HG02970 (cell line): Measurements from ENCODE around the gene TRIM8.

ENCODE experiments used
- ATAC-seq: cut with Tn5 transposase; IDR thresholded peaks from one replicate; pipeline ENCODE4 v1.9.1; 2021; ENCODE audit warnings: mild to moderate bottlenecking, moderate library complexity, moderate number of reproducible peaks; ENCODE audit not compliant: unreplicated experiment, low FRiP score

TRIM8 gene

DNA sequence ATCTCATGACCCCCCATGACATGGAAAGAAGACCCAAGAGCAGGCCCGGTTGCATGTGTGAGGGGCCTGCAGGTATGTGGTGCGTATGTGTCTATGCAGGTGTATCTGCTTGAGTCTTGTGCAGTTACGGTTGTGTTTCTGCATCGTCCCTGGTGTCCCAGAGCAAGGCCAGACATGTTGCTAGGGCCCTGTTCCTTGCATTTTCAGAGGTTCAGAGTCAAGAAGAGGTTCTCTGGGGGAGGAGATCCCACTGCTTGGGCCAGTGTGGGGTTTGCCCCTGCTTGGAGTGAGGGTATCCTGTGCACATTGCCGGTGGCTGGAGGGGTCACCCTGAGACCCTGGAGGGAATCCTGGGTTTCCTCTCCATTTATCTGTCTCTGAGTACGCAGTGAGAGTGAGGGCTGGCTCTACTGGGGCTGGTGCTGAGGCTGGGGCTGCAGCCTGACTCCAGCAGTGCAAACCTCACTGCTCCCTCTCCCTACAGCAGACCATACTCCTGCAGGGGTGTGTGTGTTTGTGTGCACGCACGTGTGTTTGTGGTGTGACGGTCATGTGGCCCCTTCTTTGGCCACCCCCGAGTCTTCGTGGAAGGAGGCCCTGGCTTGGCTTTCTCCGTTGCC, 4.1 kb downstream of the TRIM8 start:
- ATAC-seq = no peak

DNA sequence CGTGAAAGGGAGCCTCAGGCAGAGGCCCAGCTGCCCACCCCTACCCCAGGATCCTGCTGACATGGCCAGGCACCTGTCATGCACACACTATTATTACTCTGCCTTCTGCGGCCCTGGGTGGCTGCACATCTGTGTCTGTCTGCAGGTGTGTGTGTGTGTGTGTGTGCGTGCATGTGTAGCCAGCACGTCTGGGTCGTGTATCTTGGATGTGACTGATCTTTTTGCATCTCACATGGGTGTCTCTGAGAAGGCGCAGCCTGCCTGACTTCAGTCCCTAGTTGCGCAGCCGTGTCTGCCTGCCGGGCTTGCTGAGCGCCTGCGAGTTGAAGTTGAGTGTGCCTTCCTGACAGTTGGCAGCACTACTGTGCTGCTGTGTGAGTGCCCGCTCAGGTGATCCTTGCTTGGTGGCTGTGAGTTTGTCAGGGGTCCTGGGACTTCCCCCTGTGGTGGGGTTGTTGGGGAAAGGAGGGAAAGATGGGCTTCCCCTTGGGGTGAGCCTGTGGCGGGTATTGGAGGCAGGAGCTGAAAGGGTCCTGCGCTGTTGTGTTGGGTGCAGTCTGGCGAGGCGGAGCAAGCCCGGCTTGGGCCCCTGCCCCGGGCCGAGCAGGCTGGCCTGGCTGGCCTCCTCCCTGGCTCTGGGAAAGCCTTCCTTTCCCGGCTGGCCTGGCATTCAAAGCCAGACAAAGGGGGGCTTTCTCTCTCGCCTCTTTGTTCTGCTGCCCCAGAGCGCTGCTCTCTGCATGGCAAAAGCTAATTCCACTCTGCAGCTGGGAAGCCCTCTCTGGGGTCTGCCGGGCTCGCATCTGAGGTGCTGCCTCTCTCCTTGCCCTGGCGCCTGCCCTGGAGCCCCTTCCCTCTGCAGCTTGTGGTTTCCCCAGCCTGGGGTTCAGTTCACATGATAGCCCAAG, 4.9 kb downstream of the TRIM8 start:
- no peak for ATAC-seq

DNA sequence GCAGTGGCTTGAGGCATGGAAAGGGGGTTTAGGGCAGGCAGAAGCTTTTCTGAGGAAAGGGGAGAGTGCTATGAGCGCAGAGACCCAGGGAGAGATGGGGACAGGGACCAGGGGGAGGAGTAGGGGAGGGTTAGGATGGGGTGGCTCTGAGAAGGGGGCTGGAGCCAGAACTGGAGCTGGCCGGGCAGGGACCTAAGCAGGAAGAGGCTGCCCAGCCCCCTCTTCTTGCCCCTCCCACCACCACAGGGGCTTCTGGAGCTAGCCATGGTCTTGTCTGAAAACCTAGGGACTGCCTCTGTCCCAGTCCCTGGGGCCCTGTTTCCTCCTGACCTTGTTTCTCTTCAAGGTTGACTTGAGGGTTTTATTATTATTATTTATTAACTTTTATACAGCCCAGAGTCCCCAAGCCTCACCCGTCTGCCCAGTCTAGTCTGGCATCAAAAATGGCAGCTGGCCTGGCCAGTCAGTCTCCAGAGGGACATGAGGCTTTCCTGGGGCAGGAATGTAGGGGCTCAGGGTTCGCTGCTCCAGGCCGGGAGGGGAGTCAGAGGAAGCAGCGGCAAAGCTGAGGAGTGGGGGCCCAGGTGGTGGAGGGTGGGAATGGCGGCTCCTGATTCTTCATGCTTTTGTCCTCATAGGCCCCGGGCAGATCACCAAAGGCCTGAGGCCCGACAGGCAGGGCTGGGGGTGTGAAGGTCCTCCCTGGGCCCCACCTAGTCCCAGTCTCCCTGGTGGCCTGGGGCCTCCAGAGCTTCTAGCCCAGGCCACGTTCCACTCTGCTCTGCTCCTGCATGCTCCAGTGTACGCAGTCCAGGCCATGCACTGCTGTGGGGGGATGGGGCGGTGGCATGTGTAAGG, 5.7 kb downstream of the TRIM8 start:
- no peak for ATAC-seq

DNA sequence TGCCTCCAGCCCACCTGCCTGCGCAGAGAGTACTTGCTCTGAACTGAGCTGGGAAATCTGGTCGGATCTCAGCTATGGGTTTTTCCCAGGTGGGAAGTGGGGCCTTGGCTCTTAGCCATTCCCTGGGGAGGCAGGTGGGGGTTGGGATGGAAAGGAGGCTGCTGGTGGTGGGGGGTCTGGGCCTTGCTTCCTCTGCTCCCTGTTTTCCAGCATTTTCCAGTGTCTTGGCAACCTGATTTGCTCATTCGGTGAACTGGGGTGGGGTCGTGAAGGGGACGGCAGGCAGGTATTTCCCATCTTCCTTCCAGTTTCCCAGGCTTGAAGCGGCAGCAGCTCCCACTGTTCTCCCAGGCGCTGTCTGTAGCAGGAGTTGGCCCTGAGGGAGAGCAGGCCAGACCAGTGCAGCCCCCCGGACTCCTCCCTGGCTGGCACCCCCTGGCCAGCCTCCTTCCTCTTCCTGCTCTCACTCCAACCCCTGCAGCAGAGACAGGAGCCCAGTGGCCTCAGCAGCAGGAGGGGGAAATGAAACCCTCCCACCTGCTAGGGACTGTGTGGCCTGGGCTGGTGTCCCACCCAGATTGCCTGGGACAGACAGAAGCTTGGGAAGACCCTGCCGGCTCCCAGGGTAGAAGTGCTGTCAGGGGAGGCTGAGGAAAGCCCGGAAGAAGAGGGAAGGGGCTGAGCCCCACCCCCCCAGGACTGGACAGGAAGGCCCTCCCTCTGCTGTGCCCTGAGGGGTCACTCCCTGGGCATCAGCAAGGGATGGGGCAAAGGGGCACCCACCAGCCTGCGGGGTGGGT, 6.6 kb downstream of the TRIM8 start:
- no peak for ATAC-seq

DNA sequence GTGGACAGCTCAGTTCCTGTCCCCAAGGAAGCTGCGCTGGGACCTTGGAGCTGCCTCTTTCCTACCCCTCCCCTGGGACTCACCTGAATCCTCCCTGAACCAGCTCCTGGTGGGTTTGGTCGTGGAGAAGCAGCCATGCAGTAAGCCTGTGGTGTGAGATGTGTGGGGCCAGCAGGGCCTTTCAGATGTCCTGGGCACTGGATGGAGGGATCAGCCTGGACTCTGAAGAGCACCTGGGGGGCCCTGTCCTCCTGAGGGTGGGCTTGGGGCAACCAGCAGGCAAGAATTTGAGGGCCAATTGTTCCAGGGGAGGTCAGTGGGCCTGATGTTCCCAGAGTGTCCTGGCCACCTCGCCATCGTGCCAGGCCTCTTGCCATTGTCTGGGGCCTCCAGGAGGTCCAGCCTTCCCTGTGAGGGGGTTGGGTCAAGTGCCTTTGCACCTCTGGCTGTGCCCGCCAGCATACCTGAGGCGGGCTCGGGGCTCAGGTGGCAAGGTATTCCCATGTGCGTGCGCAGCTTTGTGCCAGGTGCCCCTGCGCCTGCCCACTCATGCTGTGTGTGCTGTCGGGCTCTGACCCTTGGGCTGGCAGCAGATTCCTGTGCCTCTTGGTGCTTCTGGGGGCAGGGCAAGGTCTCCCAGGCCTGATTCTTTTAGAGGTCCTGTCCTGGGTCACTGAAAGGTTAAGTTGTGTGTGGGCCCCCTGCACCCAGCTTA, 7.3 kb downstream of the TRIM8 start:
- no peak for ATAC-seq

DNA sequence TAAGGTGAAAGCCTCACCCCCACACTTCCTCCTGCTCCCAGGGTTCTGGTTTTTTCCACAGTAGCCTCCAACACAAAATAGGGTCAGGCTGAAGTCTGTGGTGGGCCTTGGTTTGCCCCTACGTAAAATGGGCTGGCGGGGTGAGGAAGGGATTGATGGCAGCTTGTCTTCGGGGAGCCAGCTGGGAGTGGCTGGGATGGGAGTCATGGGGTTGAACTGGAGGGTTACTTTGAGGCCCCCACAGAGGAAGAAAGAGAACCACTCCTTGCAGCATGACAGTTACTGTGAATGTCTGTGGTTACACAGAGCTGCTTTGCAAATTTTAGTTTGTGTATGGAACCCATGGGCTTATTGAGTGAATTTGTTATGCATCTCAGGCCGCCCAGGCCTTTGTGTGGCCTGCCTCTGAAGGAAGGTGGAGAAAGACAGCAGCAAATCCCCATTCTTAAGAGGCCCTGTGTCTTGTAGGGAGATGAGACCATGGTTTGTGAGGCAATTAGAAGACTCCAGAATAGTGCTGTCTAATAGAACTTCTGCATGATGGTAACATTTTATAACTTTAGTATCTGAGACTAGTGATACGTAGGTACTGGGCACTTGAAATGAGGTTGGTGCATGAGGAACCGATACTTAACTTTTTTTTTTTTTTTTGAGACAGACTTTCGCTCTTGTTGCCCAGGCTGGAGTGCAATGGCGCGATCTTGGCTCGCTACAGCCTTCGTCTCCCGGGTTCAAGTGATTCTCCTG, 8.1 kb downstream of the TRIM8 start:
- ATAC-seq = no peak

DNA sequence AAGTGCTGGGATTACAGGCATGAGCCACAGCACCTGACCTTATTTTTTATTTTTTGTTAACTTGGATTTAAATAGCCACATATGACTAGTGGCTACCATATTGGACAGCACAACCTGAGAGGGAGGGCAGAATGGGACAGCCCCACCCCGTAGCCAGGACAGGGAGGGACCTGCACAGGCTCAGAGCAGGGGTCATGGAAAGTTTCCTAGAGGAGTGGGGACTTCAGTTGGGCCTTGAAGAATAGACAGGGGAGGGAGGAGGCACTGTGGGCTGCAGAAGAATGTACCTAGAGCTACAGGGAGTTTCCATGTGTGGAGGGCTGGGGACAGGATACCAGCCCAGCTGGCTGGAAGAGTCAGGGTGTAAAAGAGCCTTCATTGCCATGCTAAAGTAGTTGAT, 8.8 kb downstream of the TRIM8 start:
- ATAC-seq = no peak

DNA sequence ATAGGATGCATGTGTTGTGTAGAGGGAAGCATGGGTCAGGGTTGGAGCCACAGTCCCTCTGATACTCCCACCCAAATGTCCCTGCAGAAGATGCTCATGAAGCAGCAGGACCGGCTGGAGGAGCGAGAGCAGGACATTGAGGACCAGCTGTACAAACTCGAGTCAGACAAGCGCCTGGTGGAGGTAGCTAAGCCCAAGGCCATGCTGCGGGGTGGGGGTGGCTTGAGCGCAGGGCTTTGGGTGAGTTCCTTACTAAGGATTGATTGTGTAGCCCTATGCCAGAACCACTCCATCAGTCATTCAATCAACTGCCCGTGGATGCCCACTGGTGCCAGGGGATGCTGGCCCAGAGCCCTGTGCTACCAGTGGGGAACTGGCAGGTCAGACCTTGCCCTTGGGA, 10.3 kb downstream of the TRIM8 start:
- no peak for ATAC-seq

DNA sequence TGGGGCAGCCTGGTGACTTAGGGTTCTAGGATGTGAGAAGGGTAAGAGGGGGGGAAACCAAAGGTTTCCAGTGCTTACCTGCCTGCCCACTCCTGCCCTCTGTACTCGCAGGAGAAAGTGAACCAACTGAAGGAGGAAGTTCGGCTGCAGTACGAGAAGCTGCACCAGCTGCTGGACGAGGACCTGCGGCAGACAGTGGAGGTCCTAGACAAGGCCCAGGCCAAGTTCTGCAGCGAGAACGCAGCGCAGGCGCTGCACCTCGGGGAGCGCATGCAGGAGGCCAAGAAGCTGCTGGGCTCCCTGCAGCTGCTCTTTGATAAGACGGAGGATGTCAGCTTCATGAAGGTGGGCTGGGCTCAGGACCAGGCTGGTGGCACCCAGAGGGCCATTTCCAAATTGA, 10.7 kb downstream of the TRIM8 start:
- no peak for ATAC-seq

DNA sequence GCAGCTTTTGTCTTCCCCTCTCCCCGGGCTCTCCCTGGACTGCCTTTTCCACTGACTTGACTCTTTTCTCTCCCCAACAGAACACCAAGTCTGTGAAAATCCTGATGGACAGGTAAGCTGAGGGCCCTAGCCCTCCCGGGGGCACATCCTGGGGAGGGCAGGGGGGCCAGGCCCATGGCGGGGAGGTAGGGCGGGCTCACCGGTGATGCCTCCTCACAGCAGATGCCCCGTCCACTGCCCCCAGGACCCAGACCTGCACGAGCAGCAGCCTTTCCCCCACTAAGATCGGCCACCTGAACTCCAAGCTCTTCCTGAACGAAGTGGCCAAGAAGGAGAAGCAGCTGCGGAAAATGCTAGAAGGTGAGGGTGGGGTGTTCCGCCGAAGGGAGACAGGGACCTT, 11.7 kb downstream of the TRIM8 start:
- ATAC-seq = no peak

DNA sequence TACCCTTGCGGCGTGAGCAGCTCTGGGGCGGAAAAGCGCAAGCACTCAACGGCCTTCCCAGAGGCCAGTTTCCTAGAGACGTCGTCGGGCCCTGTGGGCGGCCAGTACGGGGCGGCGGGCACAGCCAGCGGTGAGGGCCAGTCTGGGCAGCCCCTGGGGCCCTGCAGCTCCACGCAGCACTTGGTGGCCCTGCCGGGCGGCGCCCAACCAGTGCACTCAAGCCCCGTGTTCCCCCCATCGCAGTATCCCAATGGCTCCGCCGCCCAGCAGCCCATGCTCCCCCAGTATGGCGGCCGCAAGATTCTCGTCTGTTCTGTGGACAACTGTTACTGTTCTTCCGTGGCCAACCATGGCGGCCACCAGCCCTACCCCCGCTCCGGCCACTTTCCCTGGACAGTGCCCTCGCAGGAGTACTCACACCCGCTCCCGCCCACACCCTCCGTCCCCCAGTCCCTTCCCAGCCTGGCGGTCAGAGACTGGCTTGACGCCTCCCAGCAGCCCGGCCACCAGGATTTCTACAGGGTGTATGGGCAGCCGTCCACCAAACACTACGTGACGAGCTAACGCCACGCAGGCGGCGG, 12.6 kb downstream of the TRIM8 start:
- no peak for ATAC-seq

DNA sequence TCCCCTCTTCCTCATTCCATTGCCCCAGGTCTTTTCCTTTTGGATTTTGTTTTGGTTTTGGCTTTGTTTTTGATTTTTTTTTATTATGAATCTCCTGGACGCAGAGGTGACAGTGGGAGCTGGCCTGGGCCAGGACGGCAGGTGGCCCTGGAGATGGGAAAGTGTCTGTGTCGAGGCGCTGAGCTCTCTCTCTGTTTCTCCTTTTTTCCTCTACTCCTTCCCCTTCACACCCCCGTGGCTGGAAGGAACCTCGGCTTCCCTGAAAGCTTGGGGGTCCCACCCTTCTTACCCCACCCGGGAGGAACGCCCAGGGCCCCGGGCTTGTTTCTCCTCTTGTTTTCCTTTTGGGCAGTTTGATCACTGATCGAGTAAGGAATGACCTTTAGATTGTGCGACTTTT, 13.2 kb downstream of the TRIM8 start:
- no peak for ATAC-seq

DNA sequence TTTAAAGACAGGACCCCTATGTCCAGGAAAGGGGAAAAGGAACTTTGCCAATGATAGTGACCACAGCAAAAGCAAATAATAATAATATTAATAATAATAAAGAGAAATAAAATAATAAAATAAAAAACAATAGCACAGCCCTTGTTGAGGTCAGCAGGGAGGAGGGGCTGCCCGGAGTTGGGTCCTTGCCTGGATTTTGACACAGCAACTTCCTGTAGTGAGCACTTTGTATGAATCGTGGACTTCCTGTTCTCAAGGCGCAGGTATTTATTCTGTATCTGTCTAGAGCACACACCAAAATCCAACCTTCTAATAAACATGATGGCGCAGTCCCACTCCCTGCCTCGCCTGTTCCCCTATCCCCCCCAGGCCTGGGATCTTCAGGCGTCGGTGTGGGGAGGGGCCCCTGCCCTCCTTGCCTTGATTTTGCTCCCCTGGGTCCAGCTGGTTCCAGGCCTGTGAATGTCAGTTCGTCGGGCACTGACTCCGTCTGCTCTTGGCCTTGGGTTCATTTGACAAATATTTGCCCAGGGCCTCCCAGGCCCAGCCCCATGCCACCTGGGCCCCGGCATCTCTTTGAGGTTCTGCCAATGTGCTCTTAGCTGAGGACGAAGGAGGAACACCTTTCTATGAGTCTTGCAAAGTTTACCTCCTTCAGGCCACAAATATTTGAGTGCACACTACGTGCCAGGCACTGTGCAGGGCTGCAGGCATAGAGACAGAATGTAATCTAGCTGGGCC, 13.9 kb downstream of the TRIM8 start:
- ATAC-seq = no peak

DNA sequence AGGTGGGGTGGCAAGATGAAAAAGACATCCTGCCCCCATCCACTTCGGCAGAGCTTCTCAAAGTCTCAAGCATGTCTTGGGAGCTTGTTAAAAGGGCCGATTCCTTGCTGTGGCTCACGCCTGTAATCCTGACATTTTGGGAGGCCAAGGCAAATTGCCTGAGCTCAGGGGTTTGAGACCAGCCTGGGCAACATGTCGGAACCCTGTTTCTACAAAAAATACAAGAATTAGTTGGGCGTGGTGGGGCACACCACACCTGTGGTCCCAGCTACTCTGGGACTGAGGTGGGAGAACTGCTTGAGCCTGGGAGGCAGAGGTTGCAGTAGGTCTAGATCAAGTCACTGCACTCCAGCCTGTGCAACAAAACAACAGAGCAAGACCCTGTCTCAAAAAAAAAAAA, 14.5 kb downstream of the TRIM8 start:
- no peak for ATAC-seq

DNA sequence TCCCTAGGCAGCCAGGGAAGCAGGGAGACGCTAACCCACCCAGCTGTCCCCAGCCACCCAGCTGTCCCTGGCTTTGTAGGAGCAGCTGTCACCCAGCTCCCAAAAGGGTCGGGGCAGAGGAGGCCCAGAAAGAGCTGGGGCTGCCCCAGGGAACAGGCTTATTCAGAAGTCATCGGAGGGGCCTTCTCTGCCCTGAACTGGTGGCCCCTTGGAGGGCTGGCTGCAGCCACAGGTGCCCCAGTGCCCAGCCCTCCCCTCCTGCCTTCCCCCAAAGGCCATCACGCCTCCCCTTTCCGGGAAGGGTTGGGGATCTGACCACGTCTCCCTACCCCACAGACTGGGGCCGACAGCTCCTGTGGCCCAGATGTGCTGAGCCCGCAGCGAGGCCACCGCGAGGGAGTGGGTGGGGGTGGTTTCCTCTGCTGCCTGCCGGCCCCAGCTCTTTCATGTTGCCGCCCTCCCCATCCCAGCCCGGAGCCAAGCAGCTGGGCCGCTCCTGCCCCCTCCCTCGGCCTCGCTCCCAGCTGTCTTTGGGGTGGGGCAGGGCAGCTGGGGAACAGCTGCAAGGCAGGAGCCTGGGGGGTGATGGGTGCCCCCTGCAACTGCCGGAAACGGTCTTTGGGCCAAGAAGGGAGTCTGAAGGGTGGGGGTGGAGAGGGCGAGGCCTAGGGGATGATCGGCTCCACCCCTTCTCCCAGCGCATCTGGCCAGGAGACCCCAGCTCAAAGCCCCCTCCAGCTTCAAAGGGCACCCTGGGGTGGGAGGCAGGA, 16.8 kb downstream of the TRIM8 start:
- no peak for ATAC-seq

DNA sequence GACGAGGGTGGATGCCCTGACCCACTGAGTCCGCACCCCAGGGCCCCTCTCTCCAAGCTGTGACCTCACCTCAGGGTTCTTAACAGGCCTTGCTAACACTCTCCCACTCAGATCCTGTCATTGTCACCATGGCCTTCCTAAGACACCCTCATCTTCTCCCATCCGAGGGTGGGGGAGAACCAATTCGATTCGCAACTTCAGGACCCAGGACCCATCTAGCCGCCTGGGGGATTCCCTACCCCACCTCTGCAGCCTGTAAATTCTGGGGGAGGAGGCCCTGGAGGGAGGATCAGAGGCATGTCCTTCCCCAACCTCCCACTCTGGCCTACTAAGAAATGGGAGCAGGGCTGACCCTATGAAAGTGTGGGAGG, 17.4 kb downstream of the TRIM8 start:
- ATAC-seq = no peak

DNA sequence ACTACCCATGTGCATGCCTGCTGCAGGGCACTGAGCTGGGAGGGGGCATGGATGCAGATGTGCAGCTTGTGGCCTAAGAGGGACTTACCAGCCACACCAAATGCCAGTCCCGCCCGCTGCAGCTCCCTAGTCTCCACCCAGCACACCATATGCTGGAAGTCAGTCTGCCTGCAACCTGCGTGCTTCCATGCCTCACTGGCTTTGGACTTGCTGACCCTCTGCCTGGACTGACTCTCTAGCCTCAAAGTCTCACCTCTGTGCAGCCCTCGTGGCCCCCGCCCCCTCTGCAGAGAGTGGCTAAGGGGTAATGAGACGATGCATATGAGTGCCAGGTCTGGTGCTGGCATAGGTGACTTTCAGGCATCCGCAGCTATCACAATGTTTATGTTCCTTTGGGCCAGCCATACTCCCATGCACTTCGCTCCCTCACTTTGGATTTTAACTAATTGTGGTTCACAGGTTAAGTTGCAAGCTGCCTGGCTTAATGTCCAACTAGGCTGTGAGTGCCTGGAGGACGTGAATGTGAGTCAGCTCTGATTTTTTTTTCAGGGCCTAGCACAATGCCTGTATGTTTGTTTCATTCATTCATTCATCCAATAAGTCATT, 21.7 kb downstream of the TRIM8 start:
- no peak for ATAC-seq
